IMR-90 (cell line): Measurements from ENCODE around the gene F2RL1. TPM values are rescaled to one million over a fixed set of nuclear protein-coding genes. Genes with fewer than 3 reads are reported as not detected.

ENCODE experiments used
- ATAC-seq: fragments of 200-7000 bp; cut with Tn5 transposase; 2 replicates; pipeline ENCODE4 v1.9.1; 2020; ENCODE audit warnings: low read depth, mild to moderate bottlenecking, moderate library complexity
- BruUV-seq: library from RNA; stranded (reverse); fragments of 400-500 nt; replicated peaks from 2 replicates; lab custom pipeline; 2021; lab: Mats Ljungman, UMichigan
- CTCF ChIA-PET: fragments of 300-600 bp; formaldehyde crosslinking; extraction: SDS; loops from one replicate; lab custom pipeline; 2021; ENCODE audit warnings: antibody characterized with exemption; lab: Yijun Ruan, JAX
- POLR2A ChIA-PET: fragments of 300-600 bp; sonication (Branson Sonifier 250); formaldehyde crosslinking; loops from one replicate; lab custom pipeline; 2022; ENCODE audit warnings: antibody characterized with exemption; ENCODE audit not compliant: unreplicated experiment; lab: Charles Lee
- DNase-seq: peaks from one replicate; pipeline ENCODE4 v3.0.0; 2013
- H2AFZ ChIP-seq: replicated peaks from 2 replicates; pipeline ENCODE3; 2013; ENCODE audit warnings: low read length, mild to moderate bottlenecking; ENCODE audit not compliant: poor library complexity
- H2AK5ac ChIP-seq: 2 replicates; pipeline ENCODE4 v1.6.1; 2013; ENCODE audit warnings: low read depth, low read length, inconsistent platforms
- H2AK9ac ChIP-seq: replicated peaks from 2 replicates; pipeline ENCODE3; 2013; ENCODE audit warnings: mild to moderate bottlenecking, low read depth, low read length, moderate library complexity; ENCODE audit not compliant: poor library complexity
- H2BK120ac ChIP-seq: 2 replicates; pipeline ENCODE4 v1.6.1; 2013; ENCODE audit warnings: low read depth, low read length, inconsistent platforms
- H2BK15ac ChIP-seq: 3 replicates; pipeline ENCODE4 v1.6.1; 2013; ENCODE audit warnings: low read depth, low read length, inconsistent platforms
- H2BK20ac ChIP-seq: 2 replicates; pipeline ENCODE4 v1.6.1; 2013; ENCODE audit warnings: low read depth, mild to moderate bottlenecking, inconsistent platforms, low read length, moderate library complexity
- H2BK5ac ChIP-seq: 2 replicates; pipeline ENCODE4 v1.6.1; 2013; ENCODE audit warnings: mild to moderate bottlenecking, low read depth, low read length, inconsistent platforms; ENCODE audit not compliant: poor library complexity, severe bottlenecking
- H3K14ac ChIP-seq: replicated peaks from 2 replicates; pipeline ENCODE4 v1.6.1; 2013; ENCODE audit warnings: low read depth, low read length, inconsistent platforms
- H3K18ac ChIP-seq: 2 replicates; pipeline ENCODE4 v1.6.1; 2013; ENCODE audit warnings: low read depth, low read length, control low read depth
- H3K23ac ChIP-seq: 2 replicates; pipeline ENCODE4 v1.6.1; 2013; ENCODE audit warnings: low read depth, low read length, inconsistent platforms
- H3K27ac ChIP-seq: 2 replicates; pipeline ENCODE4 v1.5.1; 2013; ENCODE audit warnings: mild to moderate bottlenecking, control low read depth, low read length; ENCODE audit not compliant: insufficient read depth
- H3K27me3 ChIP-seq: 2 replicates; pipeline ENCODE4 v1.6.1; 2013; ENCODE audit warnings: low read length; ENCODE audit not compliant: control insufficient read depth, insufficient read depth
- H3K36me3 ChIP-seq: 2 replicates; pipeline ENCODE4 v1.6.1; 2013; ENCODE audit warnings: low read length, mixed read lengths; ENCODE audit not compliant: control insufficient read depth, insufficient read depth
- H3K4ac ChIP-seq: 2 replicates; pipeline ENCODE4 v1.6.1; 2013; ENCODE audit warnings: low read depth, low read length, inconsistent platforms
- H3K4me1 ChIP-seq: 2 replicates; pipeline ENCODE4 v1.6.1; 2013; ENCODE audit warnings: low read length, mixed read lengths; ENCODE audit not compliant: control insufficient read depth, insufficient read depth
- H3K4me2 ChIP-seq: 2 replicates; pipeline ENCODE4 v1.6.1; 2013; ENCODE audit warnings: low read depth, mild to moderate bottlenecking, control low read depth, low read length, moderate library complexity
- H3K4me3 ChIP-seq: 2 replicates; pipeline ENCODE4 v1.5.1; 2013; ENCODE audit warnings: low read depth, mild to moderate bottlenecking, control low read depth, low read length, moderate library complexity; ENCODE audit not compliant: insufficient read depth
- H3K56ac ChIP-seq: 2 replicates; pipeline ENCODE4 v1.6.1; 2013; ENCODE audit warnings: low read length, inconsistent platforms; ENCODE audit not compliant: insufficient read depth; ENCODE audit errors: extremely low read depth
- H3K79me1 ChIP-seq, 2 experiments: 2 replicates each; pipeline ENCODE4 v1.6.1; 2013; ENCODE audit warnings: low read length in 2 of 2, inconsistent platforms in 1 of 2, low read depth in 1 of 2
- H3K9ac ChIP-seq: 2 replicates; pipeline ENCODE4 v1.6.1; 2013; ENCODE audit warnings: low read depth, low read length, control low read depth
- H3K9me1 ChIP-seq: 2 replicates; pipeline ENCODE4 v1.6.1; 2013; ENCODE audit warnings: low read length, inconsistent platforms; ENCODE audit not compliant: insufficient read depth
- H3K9me3 ChIP-seq: 2 replicates; pipeline ENCODE4 v1.6.1; 2013; ENCODE audit warnings: low read length; ENCODE audit not compliant: control insufficient read depth, insufficient read depth
- H4K20me1 ChIP-seq: 2 replicates; pipeline ENCODE4 v1.6.1; 2013; ENCODE audit warnings: low read length, inconsistent platforms; ENCODE audit not compliant: insufficient read depth
- H4K5ac ChIP-seq: 2 replicates; pipeline ENCODE4 v1.6.1; 2013; ENCODE audit warnings: mild to moderate bottlenecking, low read depth, low read length, control low read depth
- H4K8ac ChIP-seq, 2 experiments: 2 replicates each; pipeline ENCODE4 v1.6.1; 2013; ENCODE audit warnings: low read depth in 2 of 2, low read length in 2 of 2, control low read depth in 1 of 2, inconsistent platforms in 1 of 2
- H4K91ac ChIP-seq: 2 replicates; pipeline ENCODE4 v1.6.1; 2013; ENCODE audit warnings: low read depth, low read length, inconsistent platforms; ENCODE audit not compliant: insufficient read depth
- BHLHE40 ChIP-seq: fragments of 150-350 bp; IDR thresholded peaks from 2 replicates; pipeline ENCODE4 v1.6.1; 2016; ENCODE audit warnings: mild to moderate bottlenecking, low read depth, low read length
- CHD1 ChIP-seq: IDR thresholded peaks from 2 replicates; pipeline ENCODE4 v1.6.1; 2012; ENCODE audit warnings: low read depth, low read length, improper control_type of control experiment
- MXI1 ChIP-seq: IDR thresholded peaks from 2 replicates; pipeline ENCODE4 v1.6.1; 2012; ENCODE audit warnings: low read depth, mild to moderate bottlenecking, low read length, moderate library complexity, borderline replicate concordance
- RFX5 ChIP-seq: IDR thresholded peaks from 2 replicates; pipeline ENCODE4 v1.8.0; 2012; ENCODE audit warnings: low read depth, mild to moderate bottlenecking, low read length, moderate library complexity
- SMC3 ChIP-seq: fragments of 150-350 bp; IDR thresholded peaks from 2 replicates; pipeline ENCODE4 v1.6.1; 2016; ENCODE audit warnings: low read depth, mild to moderate bottlenecking, antibody characterized with exemption, low read length, moderate library complexity
- WGBS, 2 experiments: methylation state at CpG; one replicate each; pipeline versions ENCODE4 v1.1.5 to v1.1.7; 2013; ENCODE audit warnings: missing lambda C conversion rate in 2 of 2; ENCODE audit not compliant: insufficient read length in 1 of 2; ENCODE audit errors: extremely low coverage in 2 of 2; 5-methylcytosine and 5-hydroxymethylcytosine counted together
- dilution Hi-C: fragments of 300-500 bp; cut with HindIII; formaldehyde crosslinking; loops from one replicate; pipeline ENCODE4 v1.14.3; 2018; ENCODE audit warnings: low sequenced_read_pairs; ENCODE audit not compliant: unreplicated experiment
- in situ Hi-C: fragments of 300-500 bp; cut with MboI; formaldehyde crosslinking; loops from 3 replicates; pipeline ENCODE4 v1.14.3; 2019; ENCODE audit warnings: low sequenced_read_pairs, inconsistent platforms, mixed read lengths
- intact Hi-C: fragments of 100-400 bp; cut with micrococcal nuclease; formaldehyde crosslinking; loops from 2 replicates; pipeline ENCODE4 v1.10.0; 2022
- polyA plus RNA-seq, 3 experiments: library from polyadenylated mRNA; depleted of rRNA; stranded (reverse); fragments of >200 nt; gene quantifications; 2 replicates each; pipeline ENCODE4 v1.2.3, GENCODE V29; 2012; ENCODE audit warnings: low replicate concordance in 1 of 3
- total RNA-seq: library from RNA; depleted of rRNA; stranded (reverse); fragments of >200 nt; gene quantifications from 2 replicates; pipeline ENCODE4 v1.2.3, GENCODE V29; 2012
- TF ChIP-seq, protein P1 (sequence below): conservative IDR thresholded peaks from 2 replicates; pipeline ENCODE4 v1.5.1; 2012; ENCODE audit warnings: mild to moderate bottlenecking, low read depth, low read length, improper control_type of control experiment

F2RL1 gene
- total and polyA plus RNA-seq, 2 of the 4 experiments (the other 2 are of a cell fraction), result 5.6 to 12.4 TPM

DNA sequence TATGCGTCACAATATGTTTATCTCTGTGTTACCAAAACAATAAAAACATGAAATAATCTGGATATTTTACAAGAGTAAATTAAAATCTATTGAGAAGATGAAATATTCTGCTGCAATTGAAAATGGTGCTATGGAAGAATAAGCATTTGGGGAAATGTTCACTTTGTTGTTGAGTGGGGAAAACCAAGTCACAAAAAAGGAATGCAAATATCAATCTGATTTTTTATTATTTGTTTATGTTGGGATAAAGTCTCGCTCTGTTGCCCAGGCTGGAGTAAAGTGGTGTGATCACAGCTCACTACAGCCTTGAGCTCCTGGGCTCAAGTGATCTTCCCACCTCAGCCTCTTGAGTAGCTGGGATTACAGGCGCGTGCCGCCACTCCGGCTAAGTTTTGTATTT is 8.6 kb upstream of the F2RL1 start:
- DNase-seq, result no peak
- Histone ChIP-seq H3K18ac (no peak overlapping the region), H3K14ac (no peak overlapping the region), H3K9me3 (no peaks in the 10 kb centered on the region), H2AK9ac (no peak overlapping the region), H3K27me3 (no peaks in the 10 kb centered on the region), H4K8ac (no peak overlapping the region), H2BK15ac (no peak overlapping the region; the same call in 2 of the 3 replicates), H2AK5ac (no peak overlapping the region), H3K9ac (no peak overlapping the region), H2BK20ac (no peak overlapping the region), H3K4me2 (no peak overlapping the region), H4K91ac (no peak overlapping the region), H4K20me1 (peaks cover 3% of the 10 kb centered on the region; the same call in 1 of the 2 replicates), H3K79me1 (no peaks in the 10 kb centered on the region), H3K9me1 (peaks cover 4% of the 10 kb centered on the region; the same call in 1 of the 2 replicates), H2BK5ac (no peak overlapping the region), H3K4me1 (peaks cover 13% of the 10 kb centered on the region), H3K56ac (no peak overlapping the region), H3K27ac (no peak overlapping the region), H3K23ac (no peak overlapping the region), H3K4me3 (no peak overlapping the region), H3K36me3 (no peaks in the 10 kb centered on the region), H2AFZ (no peak overlapping the region), H4K5ac (no peak overlapping the region), H3K4ac (no peak overlapping the region), H2BK120ac (no peak overlapping the region)
- ChIA-PET CTCF (no interaction called here), POLR2A (no interaction called here)
- ATAC-seq, result no peak
- BruUV-seq, result no TSS peak
- TF ChIP-seq SMC3 (no peak), BHLHE40 (no peak), CHD1 (no peak), RFX5 (no peak), MXI1 (no peak)
- TF ChIP-seq, protein P1, sequence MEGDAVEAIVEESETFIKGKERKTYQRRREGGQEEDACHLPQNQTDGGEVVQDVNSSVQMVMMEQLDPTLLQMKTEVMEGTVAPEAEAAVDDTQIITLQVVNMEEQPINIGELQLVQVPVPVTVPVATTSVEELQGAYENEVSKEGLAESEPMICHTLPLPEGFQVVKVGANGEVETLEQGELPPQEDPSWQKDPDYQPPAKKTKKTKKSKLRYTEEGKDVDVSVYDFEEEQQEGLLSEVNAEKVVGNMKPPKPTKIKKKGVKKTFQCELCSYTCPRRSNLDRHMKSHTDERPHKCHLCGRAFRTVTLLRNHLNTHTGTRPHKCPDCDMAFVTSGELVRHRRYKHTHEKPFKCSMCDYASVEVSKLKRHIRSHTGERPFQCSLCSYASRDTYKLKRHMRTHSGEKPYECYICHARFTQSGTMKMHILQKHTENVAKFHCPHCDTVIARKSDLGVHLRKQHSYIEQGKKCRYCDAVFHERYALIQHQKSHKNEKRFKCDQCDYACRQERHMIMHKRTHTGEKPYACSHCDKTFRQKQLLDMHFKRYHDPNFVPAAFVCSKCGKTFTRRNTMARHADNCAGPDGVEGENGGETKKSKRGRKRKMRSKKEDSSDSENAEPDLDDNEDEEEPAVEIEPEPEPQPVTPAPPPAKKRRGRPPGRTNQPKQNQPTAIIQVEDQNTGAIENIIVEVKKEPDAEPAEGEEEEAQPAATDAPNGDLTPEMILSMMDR, result no peak
- intact Hi-C loops, result loop anchor here (10.0 kb wide), 1 partner anchor 1755 kb away; the partner anchor contains the start of gene GCNT4
- dilution Hi-C loops, result no loop called here
- in situ Hi-C loops, result no loop called here
- no CpG with 5 or more reads among the region's 6 CpGs for WGBS, 2 experiments
